ENCODE data around the gene S100A7.
A peak's percentile ranks its signal among the peaks of the same experiment; 100 is the strongest.
"Not testable (repeated sequence)": the region's sequence is repeated elsewhere in the genome, so short reads cannot be mapped to it uniquely, and the experiment has no call there.

Gene S100A7

GRCh38 chr1:153485863-153486262 lies 25.4 kb upstream of the S100A7 start:
- no peak overlapping the region for H3K27ac Mint-ChIP-seq
- H3K4me3 Mint-ChIP-seq, result no peak overlapping the region
- H3K9me3 Mint-ChIP-seq, result no peaks in the 10 kb centered on the region
- ATAC-seq, result no peak
- peaks cover 50% of the 10 kb centered on the region for H3K27me3 Mint-ChIP-seq
- H3K36me3 Mint-ChIP-seq, result no peaks in the 10 kb centered on the region
- H3K4me1 Mint-ChIP-seq, result peaks cover 6% of the 10 kb centered on the region

- Mint-ChIP-seq H3K36me3 (no peaks in the 10 kb centered on the region), H3K9me3 (no peaks in the 10 kb centered on the region), H3K27me3 (peaks cover 63% of the 10 kb centered on the region), H3K4me3 (no peak overlapping the region), H3K27ac (no peak overlapping the region), H3K4me1 (no peaks in the 10 kb centered on the region)
- ATAC-seq, result no peak
Observed at GRCh38 chr1:153483776-153484175, 23.3 kb upstream of the S100A7 start.

GRCh38 chr1:153481124-153481523 lies 20.7 kb upstream of the S100A7 start:
- H3K9me3 Mint-ChIP-seq, result no peaks in the 10 kb centered on the region

GRCh38 chr1:153478692-153479618 lies 18.5 kb upstream of the S100A7 start:
- ATAC-seq, result peak; percentile 8
- Mint-ChIP-seq H3K36me3 (no peaks in the 10 kb centered on the region), H3K27ac (no peak overlapping the region), H3K4me1 (no peaks in the 10 kb centered on the region), H3K4me3 (no peak overlapping the region), H3K9me3 (peaks cover 3% of the 10 kb centered on the region), H3K27me3 (peaks cover 49% of the 10 kb centered on the region)

More at GRCh38 chr1:153481124-153481523, 20.7 kb upstream of the S100A7 start:
- H3K4me3 Mint-ChIP-seq, result no peak overlapping the region
- no peaks in the 10 kb centered on the region for H3K4me1 Mint-ChIP-seq
- no peak overlapping the region for H3K27ac Mint-ChIP-seq
- peaks cover 62% of the 10 kb centered on the region for H3K27me3 Mint-ChIP-seq
- H3K36me3 Mint-ChIP-seq, result no peaks in the 10 kb centered on the region
- ATAC-seq, result no peak

- no peaks in the 10 kb centered on the region for H3K4me1 Mint-ChIP-seq
- H3K4me3 Mint-ChIP-seq, result no peak overlapping the region
- no peak overlapping the region for H3K27ac Mint-ChIP-seq
- H3K27me3 Mint-ChIP-seq, result peaks cover 48% of the 10 kb centered on the region
- H3K9me3 Mint-ChIP-seq, result peaks cover 7% of the 10 kb centered on the region
- no peak for ATAC-seq
- peaks cover under 1% of the 10 kb centered on the region for H3K36me3 Mint-ChIP-seq
Observed at GRCh38 chr1:153478047-153478691, 17.7 kb upstream of the S100A7 start.

GRCh38 chr1:153476491-153477093 lies 16.1 kb upstream of the S100A7 start:
- Mint-ChIP-seq H3K9me3 (peaks cover 16% of the 10 kb centered on the region), H3K27me3 (peaks cover 46% of the 10 kb centered on the region), H3K4me3 (no peak overlapping the region), H3K27ac (no peak overlapping the region), H3K36me3 (peaks cover 7% of the 10 kb centered on the region), H3K4me1 (no peaks in the 10 kb centered on the region)
- no peak for ATAC-seq

GRCh38 chr1:153475282-153475681 lies 14.8 kb upstream of the S100A7 start:
- no peaks in the 10 kb centered on the region for H3K4me1 Mint-ChIP-seq
- H3K27ac Mint-ChIP-seq, result no peak overlapping the region
- peaks cover 22% of the 10 kb centered on the region for H3K9me3 Mint-ChIP-seq
- no peak overlapping the region for H3K4me3 Mint-ChIP-seq
- H3K27me3 Mint-ChIP-seq, result peaks cover 39% of the 10 kb centered on the region
- no peak for ATAC-seq
- peaks cover 7% of the 10 kb centered on the region for H3K36me3 Mint-ChIP-seq

GRCh38 chr1:153474347-153474746 lies 13.9 kb upstream of the S100A7 start:
- H3K9me3 Mint-ChIP-seq, result peaks cover 22% of the 10 kb centered on the region
- H3K36me3 Mint-ChIP-seq, result peaks cover 7% of the 10 kb centered on the region
- peaks cover 39% of the 10 kb centered on the region for H3K27me3 Mint-ChIP-seq
- no peak overlapping the region for H3K4me3 Mint-ChIP-seq
- no peak for ATAC-seq
- no peaks in the 10 kb centered on the region for H3K4me1 Mint-ChIP-seq
- H3K27ac Mint-ChIP-seq, result no peak overlapping the region

- H3K36me3 Mint-ChIP-seq, result peaks cover 7% of the 10 kb centered on the region
- no peak for ATAC-seq
- peaks cover 41% of the 10 kb centered on the region for H3K27me3 Mint-ChIP-seq
- H3K9me3 Mint-ChIP-seq, result peaks cover 22% of the 10 kb centered on the region
- H3K4me1 Mint-ChIP-seq, result no peaks in the 10 kb centered on the region
- no peak overlapping the region for H3K27ac Mint-ChIP-seq
- H3K4me3 Mint-ChIP-seq, result no peak overlapping the region
Observed at GRCh38 chr1:153470707-153471106, 10.3 kb upstream of the S100A7 start.

GRCh38 chr1:153466908-153467307 lies 6.5 kb upstream of the S100A7 start:
- Mint-ChIP-seq H3K27me3 (peaks cover 48% of the 10 kb centered on the region), H3K4me3 (no peak overlapping the region), H3K9me3 (peaks cover 5% of the 10 kb centered on the region), H3K4me1 (no peaks in the 10 kb centered on the region), H3K36me3 (no peaks in the 10 kb centered on the region), H3K27ac (no peak overlapping the region)
- no peak for ATAC-seq

GRCh38 chr1:153465811-153466636 lies 5.6 kb upstream of the S100A7 start:
- Mint-ChIP-seq H3K36me3 (no peaks in the 10 kb centered on the region), H3K27ac (no peak overlapping the region), H3K4me1 (no peaks in the 10 kb centered on the region), H3K9me3 (peaks cover 5% of the 10 kb centered on the region), H3K27me3 (peaks cover 48% of the 10 kb centered on the region), H3K4me3 (no peak overlapping the region)
- ATAC-seq, result peak; percentile 65

GRCh38 chr1:153462741-153463140 lies 2.3 kb upstream of the S100A7 start:
- not testable (repeated sequence) for H3K4me1 Mint-ChIP-seq, H3K9me3 Mint-ChIP-seq, H3K27ac Mint-ChIP-seq, ATAC-seq, H3K36me3 Mint-ChIP-seq, H3K4me3 Mint-ChIP-seq
- peaks cover 46% of the 10 kb centered on the region for H3K27me3 Mint-ChIP-seq

GRCh38 chr1:153459655-153460054 lies 796 bp downstream of the S100A7 start:
- H3K36me3 Mint-ChIP-seq, result no peaks in the 10 kb centered on the region
- H3K9me3 Mint-ChIP-seq, result no peaks in the 10 kb centered on the region
- no peak overlapping the region for H3K27ac Mint-ChIP-seq
- no peak overlapping the region for H3K4me3 Mint-ChIP-seq
- H3K27me3 Mint-ChIP-seq, result peaks cover 62% of the 10 kb centered on the region
- ATAC-seq, result no peak
- H3K4me1 Mint-ChIP-seq, result no peaks in the 10 kb centered on the region

- H3K4me1 Mint-ChIP-seq, result no peaks in the 10 kb centered on the region
- peaks cover 46% of the 10 kb centered on the region for H3K27me3 Mint-ChIP-seq
- H3K36me3 Mint-ChIP-seq, result no peaks in the 10 kb centered on the region
- no peak overlapping the region for H3K27ac Mint-ChIP-seq
- ATAC-seq, result no peak
- H3K9me3 Mint-ChIP-seq, result no peaks in the 10 kb centered on the region
- no peak overlapping the region for H3K4me3 Mint-ChIP-seq
Observed at GRCh38 chr1:153456396-153456795, 4.1 kb downstream of the S100A7 start.

GRCh38 chr1:153448851-153449250 lies 11.6 kb downstream of the S100A7 start:
- H3K27ac Mint-ChIP-seq, H3K4me1 Mint-ChIP-seq, H3K4me3 Mint-ChIP-seq, ATAC-seq, H3K9me3 Mint-ChIP-seq, H3K36me3 Mint-ChIP-seq: not testable (repeated sequence)
- peaks cover 65% of the 10 kb centered on the region for H3K27me3 Mint-ChIP-seq
